Measurements from ENCODE around the gene MSI2. TPM values are rescaled to one million over a fixed set of nuclear protein-coding genes. Genes with fewer than 3 reads are reported as not detected.

Gene MSI2
- total and polyA plus RNA-seq, 2 donors (not counting 3 experiments of a cell fraction or from before 2014, with no cell fraction given) = 20.9 to 59.3 TPM

DNA sequence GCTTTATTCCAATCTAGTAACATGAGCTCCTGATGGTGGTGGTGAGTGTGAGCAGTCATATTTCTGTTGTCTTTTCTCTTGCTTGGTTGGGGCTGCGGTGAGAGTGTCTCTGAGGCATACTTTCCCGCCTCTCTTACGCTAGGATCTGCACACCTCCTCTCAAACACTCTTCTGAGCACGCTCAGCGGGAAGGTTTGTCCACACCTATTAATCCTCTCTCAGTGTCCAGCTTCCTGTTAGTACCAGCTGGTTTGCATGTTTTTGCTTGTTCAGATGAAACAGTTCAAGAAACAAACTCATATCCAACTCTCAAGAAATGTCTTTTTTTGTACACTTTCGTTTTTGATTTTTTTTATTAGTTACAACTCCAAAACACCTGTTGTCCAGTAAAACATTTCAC lies 399.2 kb downstream of the MSI2 start:
- no TSS peak for BruUV-seq (replicated peaks)
- Histone ChIP-seq H3K9me1 (replicated peaks; ENCODE audit: control insufficient read depth, extremely low read depth, insufficient read depth, low read length) (no peaks in the 10 kb centered on the region), H3K9me3 (replicated peaks; ENCODE audit: control insufficient read depth, insufficient read depth, low read length) (no peaks in the 10 kb centered on the region), H3K27ac (ENCODE audit: insufficient read depth, low read depth, low read length) (no peak overlapping the region), H2AFZ (ENCODE audit: low read depth, low read length) (no peak overlapping the region), H4K20me1 (replicated peaks; ENCODE audit: control insufficient read depth, extremely low read depth, insufficient read depth, low read length) (no peaks in the 10 kb centered on the region), H3K4me2 (ENCODE audit: insufficient read depth, low read length) (no peak overlapping the region), H3K36me3 (ENCODE audit: control insufficient read depth in 2 of 2, extremely low read depth in 1 of 2, insufficient read depth in 2 of 2, low read length in 2 of 2) (no peaks in the 10 kb centered on the region), H3K4me3 (replicated peaks in 1 of 3; ENCODE audit: insufficient read depth in 1 of 3, low read depth in 1 of 3, low read length in 3 of 3) (no peak overlapping the region), H3K9ac (replicated peaks; ENCODE audit: extremely low read depth, insufficient read depth, low read length) (no peak overlapping the region), H3K4me1 (ENCODE audit: control insufficient read depth, extremely low read depth, insufficient read depth, low read length) (no peaks in the 10 kb centered on the region), H3K79me2 (ENCODE audit: control insufficient read depth, insufficient read depth, low read length) (no peaks in the 10 kb centered on the region), H3K27me3 (ENCODE audit: control insufficient read depth in 2 of 2, insufficient read depth in 2 of 2, low read length in 2 of 2) (no peaks in the 10 kb centered on the region)
- ChIA-PET CTCF (interaction anchor here (0.9 to 1.6 kb wide), 2 partner anchors 16 to 413 kb away, joined by 4 to 5 read pairs; no protein-coding TSS in a partner anchor), POLR2A (no interaction called here)
- intact Hi-C loops (cut with micrococcal nuclease) = no loop called here
- dilution Hi-C loops (cut with MboI; ENCODE audit: extremely low pct_ligation_motif_present, low sequenced_read_pairs) = no loop called here
- no peak for DNase-seq (ENCODE audit: low read depth, low spot score)
- TF ChIP-seq, protein P1, sequence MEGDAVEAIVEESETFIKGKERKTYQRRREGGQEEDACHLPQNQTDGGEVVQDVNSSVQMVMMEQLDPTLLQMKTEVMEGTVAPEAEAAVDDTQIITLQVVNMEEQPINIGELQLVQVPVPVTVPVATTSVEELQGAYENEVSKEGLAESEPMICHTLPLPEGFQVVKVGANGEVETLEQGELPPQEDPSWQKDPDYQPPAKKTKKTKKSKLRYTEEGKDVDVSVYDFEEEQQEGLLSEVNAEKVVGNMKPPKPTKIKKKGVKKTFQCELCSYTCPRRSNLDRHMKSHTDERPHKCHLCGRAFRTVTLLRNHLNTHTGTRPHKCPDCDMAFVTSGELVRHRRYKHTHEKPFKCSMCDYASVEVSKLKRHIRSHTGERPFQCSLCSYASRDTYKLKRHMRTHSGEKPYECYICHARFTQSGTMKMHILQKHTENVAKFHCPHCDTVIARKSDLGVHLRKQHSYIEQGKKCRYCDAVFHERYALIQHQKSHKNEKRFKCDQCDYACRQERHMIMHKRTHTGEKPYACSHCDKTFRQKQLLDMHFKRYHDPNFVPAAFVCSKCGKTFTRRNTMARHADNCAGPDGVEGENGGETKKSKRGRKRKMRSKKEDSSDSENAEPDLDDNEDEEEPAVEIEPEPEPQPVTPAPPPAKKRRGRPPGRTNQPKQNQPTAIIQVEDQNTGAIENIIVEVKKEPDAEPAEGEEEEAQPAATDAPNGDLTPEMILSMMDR (IDR thresholded peaks at IDR 0.05; ENCODE audit: extremely low read depth in 1 of 2, insufficient read depth in 1 of 2, low read depth in 1 of 2, low read length in 2 of 2) = no peak
- TF ChIP-seq EZH2 (IDR thresholded peaks at IDR 0.05; ENCODE audit: borderline replicate concordance, low read depth, low read length, severe bottlenecking) (no peak), POLR2AphosphoS5 (IDR thresholded peaks at IDR 0.05; ENCODE audit: insufficient read depth, low read depth, low read length) (no peak), FOS (IDR thresholded peaks at IDR 0.05; ENCODE audit: borderline replicate concordance, insufficient read depth, low read length) (no peak), GATA2 (IDR thresholded peaks at IDR 0.05; ENCODE audit: insufficient read depth, insufficient read length, low read depth, low read length) (no peak), MYC (IDR thresholded peaks at IDR 0.05; ENCODE audit: low read depth, low read length) (no peak), POLR2A (IDR thresholded peaks at IDR 0.05; ENCODE audit: low read depth, low read length) (no peak), JUN (IDR thresholded peaks at IDR 0.05; ENCODE audit: borderline replicate concordance, insufficient read depth, insufficient read length, low read depth) (no peak)
- TF ChIP-seq, protein P2, sequence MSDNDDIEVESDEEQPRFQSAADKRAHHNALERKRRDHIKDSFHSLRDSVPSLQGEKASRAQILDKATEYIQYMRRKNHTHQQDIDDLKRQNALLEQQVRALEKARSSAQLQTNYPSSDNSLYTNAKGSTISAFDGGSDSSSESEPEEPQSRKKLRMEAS (IDR thresholded peaks at IDR 0.05; ENCODE audit: insufficient read depth, insufficient read length) = no peak
- no peak for FAIRE-seq

All from endothelial cell of umbilical vein (primary cell).